ENCODE results near the gene ARMC6.

GRCh38 chr19:19064098-19064722, 30.8 kb downstream of the ARMC6 start:
- TF ChIP-seq TAF1 (IDR thresholded peaks at IDR 0.05; ENCODE audit: low read depth, low read length) (no peak), PAX5 (IDR thresholded peaks at IDR 0.05; ENCODE audit: insufficient read depth, low read length, severe bottlenecking) (no peak)

Data from GM12891 (cell line).